HG03103 (cell line): ENCODE results near the gene AGTPBP1.

ENCODE experiments used
- ATAC-seq: cut with Tn5 transposase; IDR thresholded peaks from one replicate; pipeline ENCODE4 v1.9.1; 2021; ENCODE audit warnings: low read depth; ENCODE audit not compliant: unreplicated experiment

Gene AGTPBP1

DNA sequence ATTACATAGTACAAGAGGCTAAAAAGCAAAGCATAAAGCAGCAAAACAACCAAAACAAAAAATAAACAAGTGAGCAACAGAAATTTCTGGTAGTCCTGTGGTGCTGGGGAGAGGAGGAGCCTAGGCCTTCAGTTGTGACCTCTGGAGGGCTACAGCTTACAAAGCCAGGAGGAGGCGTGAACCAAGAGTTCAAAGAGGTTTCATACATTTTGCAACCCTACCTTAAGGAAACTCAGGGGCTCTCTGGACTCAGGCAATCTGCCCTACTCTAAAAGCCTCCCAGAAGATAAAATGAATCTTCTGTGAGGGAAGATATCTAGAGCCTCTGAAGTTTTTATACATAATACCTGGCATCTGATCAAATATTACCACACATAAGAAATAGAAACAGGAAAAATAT is 187.4 kb downstream of the AGTPBP1 start:
- no peak for ATAC-seq

DNA sequence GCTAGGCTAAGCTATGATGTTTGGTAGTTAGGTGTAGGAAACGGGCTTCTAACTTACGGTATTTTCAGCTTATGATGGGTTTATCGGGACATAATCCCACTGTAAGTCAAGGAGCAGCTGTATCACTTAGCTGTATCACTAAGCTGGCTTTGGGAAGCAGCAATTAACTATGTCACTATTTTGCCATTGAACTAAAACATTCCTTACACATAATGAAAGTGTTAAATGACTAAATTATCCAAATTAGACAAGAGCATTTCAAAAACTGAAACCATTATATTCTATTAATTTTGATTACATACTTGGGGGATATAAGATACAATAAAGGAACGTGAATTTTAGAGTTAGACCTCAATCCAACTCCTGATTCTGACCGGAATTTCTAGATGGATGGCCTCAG is 188.3 kb downstream of the AGTPBP1 start:
- ATAC-seq: no peak

DNA sequence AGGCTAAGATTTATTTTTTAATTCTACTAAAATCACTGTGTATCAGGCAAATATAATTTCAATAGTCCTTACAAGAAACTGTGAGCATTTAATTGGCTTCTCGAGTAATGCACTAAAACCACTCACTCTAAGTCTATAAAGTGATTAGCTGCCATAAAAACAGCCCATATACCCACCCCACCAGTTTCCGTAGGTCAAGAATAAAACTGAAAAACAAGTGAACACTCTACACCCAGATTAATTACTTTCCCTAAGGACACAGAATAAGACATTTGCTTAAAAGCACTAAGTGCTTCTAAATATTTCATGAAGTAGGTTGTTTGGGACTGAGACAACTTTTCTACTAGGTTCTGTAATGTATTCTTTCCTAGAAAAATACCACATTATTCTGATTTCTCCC is 194.2 kb downstream of the AGTPBP1 start:
- ATAC-seq: no peak

DNA sequence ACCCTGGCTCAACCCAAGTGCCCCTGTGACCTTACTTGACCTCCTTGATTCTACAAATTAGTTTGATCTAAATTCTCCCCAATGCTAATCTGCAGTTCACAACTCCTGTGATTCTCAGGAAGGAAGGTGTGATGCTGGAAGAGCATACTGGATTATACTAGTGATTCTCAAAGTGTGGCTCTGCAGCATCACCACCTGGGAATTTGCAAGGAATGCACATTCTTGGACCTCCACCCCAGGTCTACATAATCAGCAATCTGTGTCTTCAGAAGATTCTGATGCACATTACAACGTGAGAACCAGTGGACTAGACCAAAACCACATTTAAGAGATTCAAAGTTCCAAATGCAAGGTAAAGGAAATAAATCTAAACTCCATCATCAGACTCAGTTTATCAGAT is 198.6 kb downstream of the AGTPBP1 start:
- ATAC-seq: no peak

DNA sequence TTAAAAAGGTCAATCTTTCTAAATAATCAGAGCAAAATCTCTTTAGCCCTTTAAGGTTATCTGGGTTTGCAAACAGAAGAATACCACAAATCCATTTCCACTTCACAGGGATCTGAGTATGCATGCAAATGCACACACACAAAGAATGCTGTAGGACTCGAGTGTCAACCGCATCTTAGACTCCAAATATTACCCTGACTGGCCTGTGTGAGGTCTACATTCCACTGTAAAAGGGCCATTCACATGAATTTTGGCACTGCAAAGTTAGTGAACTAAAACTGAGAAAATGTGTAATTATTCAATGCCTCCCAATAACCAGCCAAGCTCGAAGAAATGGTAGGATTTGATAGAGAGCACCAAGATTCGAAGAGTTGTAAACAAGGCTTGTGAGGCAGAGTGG is 199.9 kb downstream of the AGTPBP1 start:
- ATAC-seq: no peak

DNA sequence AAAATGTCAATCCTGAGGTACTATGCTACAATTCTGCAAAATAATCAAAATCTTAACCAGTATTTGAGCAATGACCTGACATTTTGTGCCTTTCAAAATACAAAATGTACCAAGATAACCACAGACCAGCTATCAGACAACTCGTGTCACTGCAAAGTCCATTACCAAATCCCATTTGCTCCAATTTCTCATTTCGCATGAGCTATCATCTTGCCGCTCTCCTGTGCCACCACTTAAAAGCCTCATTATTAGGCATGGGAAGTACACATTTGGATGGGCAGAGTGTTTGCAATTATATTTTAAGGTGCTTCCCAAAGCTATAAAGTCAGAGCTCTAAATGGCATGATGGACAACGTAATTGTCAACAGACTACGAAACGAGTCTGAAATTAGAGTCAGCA is 205.2 kb downstream of the AGTPBP1 start:
- ATAC-seq: no peak

DNA sequence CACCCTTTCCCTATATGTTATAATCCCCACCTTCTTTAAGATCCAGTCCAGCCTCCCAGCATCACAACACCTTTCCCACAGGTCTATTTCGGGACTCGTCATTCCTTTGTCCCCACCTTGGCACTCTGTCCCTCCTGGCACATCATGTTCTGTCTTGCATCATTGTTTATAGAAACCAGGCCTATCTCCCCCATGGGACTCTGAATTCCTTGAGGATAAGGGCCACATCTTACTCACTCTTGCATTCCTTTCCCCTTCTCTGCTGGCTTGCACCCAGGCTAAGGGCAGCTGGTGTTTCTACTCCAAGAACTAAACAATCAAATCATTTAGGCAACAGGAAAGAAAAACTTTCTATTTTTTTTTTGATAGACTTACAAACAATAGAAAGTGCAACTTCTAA is 205.7 kb downstream of the AGTPBP1 start:
- no peak for ATAC-seq

DNA sequence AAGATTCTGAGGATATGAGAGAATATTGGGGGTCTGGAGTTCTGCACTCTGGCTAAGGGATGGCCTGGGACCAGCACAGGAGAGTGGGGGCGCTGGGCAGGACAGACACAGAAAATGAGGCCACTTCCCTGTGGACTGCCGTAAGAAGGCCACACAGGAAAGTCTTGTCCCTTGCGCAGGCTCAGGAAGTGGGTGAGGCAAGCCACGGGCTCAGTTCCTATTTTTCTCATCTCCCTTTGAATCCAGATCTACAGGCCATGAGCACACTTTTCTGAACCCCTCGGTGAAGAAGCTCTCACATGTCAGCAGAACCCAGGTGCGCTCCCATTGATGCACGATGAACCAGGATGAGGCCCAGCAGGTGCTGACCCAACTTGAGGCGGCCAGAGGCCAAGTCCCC is 207.4 kb downstream of the AGTPBP1 start:
- no peak for ATAC-seq

DNA sequence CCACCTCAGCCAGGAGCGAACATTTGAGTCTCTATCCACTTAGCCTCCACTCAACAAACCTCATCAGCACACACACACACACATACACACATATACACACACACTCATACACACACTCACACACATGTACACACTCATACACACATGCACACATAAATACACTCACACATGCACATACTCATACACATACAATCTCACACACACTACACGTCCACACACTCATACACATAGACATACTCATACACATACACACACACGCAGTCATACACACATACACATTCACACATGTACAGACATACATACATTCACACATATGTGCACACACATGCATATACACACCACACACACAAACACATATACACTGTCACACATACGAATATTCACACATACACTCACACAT is 208.2 kb downstream of the AGTPBP1 start:
- ATAC-seq: no peak

DNA sequence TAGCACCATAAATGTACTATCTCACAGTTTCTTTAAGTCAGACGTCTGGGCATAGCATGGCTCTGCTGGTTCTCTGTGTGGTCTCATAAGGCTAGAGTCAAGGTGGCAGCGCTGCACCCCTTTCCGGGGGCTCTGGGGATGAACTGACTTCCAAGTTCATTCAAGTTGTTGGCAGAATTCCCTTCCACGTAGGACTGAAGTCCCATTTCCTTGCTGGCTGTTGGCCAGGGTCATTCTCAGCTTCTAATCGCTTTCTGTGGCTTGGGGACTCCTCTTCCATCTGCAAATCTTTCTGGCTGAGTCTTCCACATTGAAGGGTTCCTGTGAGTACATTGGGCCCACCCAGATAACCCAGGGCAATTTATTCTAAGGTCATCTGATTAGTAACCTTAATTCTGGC is 211.0 kb downstream of the AGTPBP1 start:
- no peak for ATAC-seq

DNA sequence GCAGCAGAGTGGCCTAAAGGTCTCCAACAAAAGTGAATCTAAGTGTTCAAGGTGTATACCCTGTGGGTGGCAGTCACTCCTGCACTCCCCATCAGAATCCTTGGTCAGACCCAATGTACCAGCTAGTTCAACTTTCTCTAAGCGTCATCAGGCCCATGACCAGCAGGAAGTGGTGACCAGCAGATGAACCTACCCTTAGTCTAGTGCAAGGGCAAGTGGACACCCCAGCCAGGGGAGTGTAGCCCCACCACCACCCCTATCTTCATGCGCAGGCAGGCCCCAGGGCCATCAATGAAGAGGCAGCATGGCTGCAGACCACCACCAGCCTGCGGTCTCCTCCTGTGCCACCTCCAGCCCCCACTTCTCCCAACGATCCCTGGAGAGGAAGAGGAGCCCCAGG is 213.1 kb downstream of the AGTPBP1 start:
- no peak for ATAC-seq

DNA sequence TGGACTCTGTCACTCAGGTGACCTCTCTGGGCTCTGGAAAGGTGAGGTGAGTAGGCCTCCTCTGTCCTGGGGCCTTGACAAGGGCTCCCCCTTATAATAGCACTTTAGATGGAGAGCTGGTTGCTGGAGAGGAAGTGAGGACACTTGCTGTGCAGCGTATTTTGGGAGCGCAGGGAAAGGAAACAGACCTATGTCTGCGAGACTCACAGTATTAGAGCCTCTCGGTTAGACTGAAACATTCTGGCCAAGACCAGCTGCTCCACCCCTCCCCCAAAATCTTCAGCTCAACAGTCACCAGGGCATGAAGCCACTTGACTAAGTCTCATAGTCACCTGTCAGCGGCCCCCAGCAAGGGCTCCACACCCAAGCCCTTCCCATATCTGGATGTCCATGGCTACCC is 213.6 kb downstream of the AGTPBP1 start:
- no peak for ATAC-seq

DNA sequence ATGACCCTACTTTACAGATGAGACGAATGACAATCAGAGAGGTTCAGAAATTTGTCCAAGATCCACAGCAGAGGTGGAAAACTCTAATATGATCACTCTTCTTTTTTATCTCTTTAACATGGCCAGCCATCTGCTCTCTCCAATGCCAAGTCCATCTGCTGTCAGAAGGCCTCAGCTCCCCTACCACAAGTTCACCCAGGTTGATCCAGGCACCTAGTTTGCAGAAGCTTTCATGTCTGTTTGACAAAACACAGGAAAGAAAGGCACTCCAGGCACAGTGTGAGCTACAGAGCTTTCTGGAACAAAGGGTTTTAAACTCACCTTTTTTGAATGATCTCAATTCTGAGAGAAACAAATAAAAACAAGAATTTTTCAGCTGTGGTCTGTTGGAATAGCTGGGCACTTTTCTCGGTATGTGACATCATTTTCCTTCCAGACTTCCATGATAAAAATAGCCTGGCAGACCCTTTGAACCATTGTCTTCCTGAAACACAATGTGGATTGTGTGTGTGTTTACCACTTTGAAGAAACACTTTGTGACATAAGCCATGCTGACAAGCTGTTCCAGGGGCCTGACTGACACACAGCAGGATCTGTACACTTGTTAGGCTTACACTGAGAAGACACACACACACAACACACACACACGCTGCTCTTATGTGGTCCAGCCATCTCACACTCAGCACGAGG is 214.3 kb downstream of the AGTPBP1 start:
- ATAC-seq: no peak

DNA sequence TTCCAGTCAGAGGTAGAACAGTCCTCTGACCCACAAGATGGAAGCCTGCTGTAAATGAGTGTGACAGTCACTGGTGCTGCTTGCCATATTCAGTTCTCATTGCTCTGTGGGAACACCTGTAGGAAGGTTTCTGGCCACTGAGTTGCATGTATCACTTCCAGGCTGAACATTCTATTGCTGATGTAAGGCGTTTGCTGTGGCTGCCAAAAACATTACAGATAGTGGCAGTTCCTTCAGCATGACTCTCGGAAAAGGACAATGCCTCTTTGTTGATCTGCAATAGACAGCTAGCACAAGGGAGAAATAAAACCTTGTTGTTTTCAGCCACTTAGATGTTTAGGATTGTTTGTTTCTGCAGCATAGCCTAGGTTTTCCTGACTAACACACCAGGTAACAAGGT is 217.2 kb downstream of the AGTPBP1 start:
- ATAC-seq: no peak

DNA sequence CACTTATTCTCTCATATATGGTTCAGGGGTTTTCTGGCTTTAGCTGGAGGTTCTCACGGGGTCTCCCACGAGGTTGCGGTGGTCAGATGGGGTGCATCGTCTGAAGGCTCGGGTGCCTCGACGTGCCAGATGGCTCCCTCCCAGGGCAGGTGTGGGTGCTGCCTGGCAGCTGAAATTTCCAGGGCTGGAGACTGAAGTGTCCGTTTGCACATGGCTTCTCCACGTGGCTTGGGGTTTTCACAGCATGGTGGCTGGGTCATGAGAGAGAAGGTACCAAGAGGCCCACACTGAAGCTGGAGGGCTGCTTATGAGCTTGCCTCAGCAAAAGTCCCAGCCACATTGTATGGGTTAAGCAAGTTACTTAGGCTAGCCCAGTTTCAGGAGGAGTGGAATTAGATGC is 218.6 kb downstream of the AGTPBP1 start:
- ATAC-seq: no peak

DNA sequence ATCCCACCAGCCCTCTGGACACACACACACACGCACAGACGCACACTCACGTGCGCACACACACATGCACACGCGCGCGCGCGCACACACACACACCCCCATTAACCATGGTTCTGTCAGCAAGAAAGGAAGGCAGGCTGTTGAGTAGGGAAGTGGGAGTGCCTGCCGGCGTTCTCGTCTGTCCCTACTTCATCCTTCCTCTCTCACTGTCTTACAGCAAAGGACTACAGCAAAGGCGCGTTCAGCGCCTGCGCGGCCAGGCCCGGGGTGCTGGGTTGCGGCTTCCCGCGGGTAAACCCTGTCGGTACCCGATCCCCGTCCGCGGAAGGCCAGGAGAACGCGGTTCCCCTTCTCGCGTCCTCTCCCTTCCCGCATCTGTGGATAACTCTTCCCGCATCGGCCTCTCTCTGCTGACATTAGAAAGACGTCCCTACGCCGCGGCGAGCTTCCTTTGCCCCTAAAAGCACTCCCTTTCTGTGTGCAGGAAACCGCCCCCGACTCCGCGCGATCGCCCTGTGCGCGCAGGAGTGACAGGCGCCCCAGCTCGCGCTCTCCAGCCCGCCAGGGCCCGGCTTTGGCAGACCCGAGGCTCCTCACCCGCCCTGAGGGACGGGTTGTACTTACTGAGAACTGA is 219.2 kb downstream of the AGTPBP1 start:
- ATAC-seq: no peak

DNA sequence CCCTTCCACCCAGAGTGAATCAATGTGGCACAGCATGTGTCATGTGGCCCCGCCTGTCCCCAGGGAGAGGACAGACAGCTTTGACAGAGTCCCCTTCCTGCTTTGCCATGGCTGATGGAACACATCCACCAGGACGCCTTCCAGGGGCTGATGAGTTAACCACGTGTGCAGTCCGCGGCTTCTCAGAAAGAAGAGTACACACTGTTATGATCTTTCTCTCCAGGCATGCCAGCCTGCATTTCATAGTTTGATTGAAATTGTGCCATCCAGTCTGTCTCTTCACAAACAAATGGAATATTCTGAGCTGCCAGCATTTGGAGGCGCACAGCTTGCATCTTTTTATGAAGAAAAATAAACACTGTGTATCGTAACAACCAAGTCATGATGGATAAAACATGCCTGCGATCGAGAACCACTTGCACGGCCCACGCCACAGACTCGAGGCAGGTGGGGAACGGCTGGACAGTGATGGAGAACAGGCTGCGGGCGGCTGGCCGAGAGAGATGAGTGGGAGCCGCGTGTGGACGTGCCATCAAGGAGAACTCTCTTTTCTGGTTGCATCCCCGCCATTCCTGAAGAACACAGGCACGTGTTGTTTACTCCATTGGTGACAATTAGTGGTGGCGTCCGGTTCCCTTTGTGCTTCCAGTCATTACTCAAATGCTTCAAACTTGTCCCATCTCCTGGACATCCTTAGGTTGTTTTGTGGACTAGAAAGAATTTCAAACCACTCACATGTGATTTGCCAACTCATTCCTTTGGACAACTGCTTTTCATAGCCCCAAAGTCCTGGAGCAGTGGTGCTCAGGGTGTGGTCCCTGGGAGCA is 220.2 kb downstream of the AGTPBP1 start:
- ATAC-seq: no peak

DNA sequence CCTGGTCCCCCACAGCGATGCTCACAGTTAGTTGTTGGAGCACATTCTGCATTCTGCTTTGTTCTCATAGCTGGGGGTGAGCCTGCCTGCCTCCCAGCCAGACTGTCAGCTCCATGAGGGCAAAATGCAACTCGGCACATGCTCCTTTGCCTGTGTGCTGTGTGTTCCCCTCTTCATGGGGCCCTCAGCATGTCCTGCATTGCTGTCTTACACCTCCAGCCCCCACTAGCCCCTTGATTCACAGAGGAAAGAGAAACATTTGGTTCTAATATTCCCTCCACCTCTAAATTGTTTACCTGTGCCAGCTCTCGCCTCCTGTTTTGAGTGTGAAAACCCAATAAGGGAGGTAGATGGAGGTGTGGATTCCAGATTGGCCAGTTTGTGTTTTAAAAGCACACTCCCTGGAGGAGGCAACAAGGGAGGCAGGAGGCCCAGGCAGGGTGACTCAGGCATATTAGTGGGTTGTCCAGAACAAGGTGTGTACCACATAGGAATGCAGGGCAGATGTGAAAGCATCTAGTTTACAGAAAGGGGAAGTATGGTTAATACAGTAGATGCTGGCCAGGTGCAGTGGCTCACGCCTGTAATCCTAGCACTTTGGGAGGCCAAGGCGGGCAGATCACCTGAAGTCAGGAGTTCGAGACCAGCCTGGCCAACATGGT is 224.6 kb downstream of the AGTPBP1 start:
- no peak for ATAC-seq

DNA sequence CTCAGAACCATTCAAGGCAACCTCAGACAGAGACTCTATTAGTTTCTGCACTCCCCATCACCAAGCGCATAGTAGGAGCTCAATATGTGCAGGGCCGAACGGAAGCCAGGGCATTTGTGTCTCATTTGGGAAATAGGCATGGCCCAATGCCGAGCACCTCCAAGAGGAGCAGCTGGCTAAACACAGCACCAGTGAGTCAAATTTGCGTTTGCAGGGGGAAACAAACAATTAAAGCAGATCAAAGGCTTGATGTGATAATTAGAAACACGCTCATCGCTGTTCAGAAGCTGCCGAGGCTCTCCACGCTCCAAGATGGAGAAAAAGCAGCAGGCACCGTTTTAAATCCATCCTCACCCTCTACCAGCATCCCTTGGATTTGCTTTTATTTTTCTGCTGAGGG is 225.3 kb downstream of the AGTPBP1 start:
- ATAC-seq: no peak

DNA sequence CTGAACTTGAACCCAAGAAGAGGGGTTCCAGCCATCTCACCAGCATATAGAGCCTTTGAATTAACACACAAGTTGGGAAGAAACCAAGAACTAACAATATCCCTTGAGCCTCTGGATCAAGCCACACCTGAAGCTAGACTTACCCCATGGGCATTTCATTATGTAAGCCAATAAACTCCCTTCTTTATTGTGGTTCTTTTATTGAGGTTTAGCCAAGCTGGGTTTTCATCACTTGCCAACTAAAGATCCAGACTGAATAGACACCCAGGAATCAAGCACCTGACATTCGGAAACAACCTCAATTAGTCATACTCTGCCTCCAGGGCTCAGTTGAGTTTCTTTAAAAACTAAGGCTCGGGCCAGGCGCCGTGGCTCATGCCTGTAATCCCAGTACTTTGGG is 226.7 kb downstream of the AGTPBP1 start:
- ATAC-seq: no peak

DNA sequence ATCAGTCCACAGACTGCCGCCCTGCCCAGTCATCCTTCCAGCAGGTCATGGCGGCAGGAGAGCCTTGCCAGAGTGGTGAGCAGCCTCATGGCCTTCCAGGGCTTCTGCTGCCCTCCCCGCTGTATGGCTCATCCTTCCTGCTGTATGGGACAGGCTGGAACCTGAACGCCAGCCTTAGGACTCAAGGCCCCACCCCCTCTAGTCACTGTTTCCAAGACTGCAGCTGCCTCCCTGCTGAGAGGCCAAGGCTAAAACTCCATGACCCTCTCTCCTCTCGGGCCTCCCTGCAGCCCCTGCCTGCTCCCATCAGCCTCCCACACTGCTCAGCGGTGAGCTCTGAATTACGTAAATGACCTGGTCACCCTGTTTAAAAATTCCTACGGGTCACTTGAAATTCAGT is 227.5 kb downstream of the AGTPBP1 start:
- no peak for ATAC-seq
